HEK293 (cell line): ENCODE results near the gene MDN1.

Experiments
- HOXA7 ChIP-seq: sonication (generic); formaldehyde crosslinking; IDR thresholded peaks from 2 replicates; pipeline ENCODE4 v1.8.1; 2022; ENCODE audit warnings: missing genetic modification reagents, borderline replicate concordance
- MZF1 ChIP-seq: fragments of 450-650 bp; formaldehyde crosslinking; IDR thresholded peaks from 2 replicates; pipeline ENCODE4 v1.5.1; 2017; ENCODE audit warnings: missing biosample characterization, missing genetic modification characterization, borderline replicate concordance
- SP3 ChIP-seq: fragments of 450-650 bp; formaldehyde crosslinking; IDR thresholded peaks from 2 replicates; pipeline ENCODE4 v1.5.1; 2016; ENCODE audit warnings: missing biosample characterization, missing genetic modification characterization
- ZFP37 ChIP-seq: fragments of 450-650 bp; formaldehyde crosslinking; IDR thresholded peaks from 2 replicates; pipeline ENCODE4 v1.5.1; 2016; ENCODE audit warnings: missing biosample characterization, missing genetic modification characterization
- ZNF175 ChIP-seq: fragments of 450-650 bp; formaldehyde crosslinking; IDR thresholded peaks from 2 replicates; pipeline ENCODE4 v1.5.1; 2016; ENCODE audit warnings: missing biosample characterization, missing genetic modification characterization
- ZNF26 ChIP-seq: fragments of 450-650 bp; formaldehyde crosslinking; IDR thresholded peaks from 2 replicates; pipeline ENCODE4 v1.5.1; 2016; ENCODE audit warnings: missing biosample characterization, missing genetic modification characterization
- ZNF548 ChIP-seq: fragments of 450-650 bp; formaldehyde crosslinking; IDR thresholded peaks from 2 replicates; pipeline ENCODE4 v1.5.1; 2016; ENCODE audit warnings: missing biosample characterization, missing genetic modification characterization
- ZSCAN16 ChIP-seq: fragments of 450-650 bp; formaldehyde crosslinking; IDR thresholded peaks from 2 replicates; pipeline ENCODE4 v1.5.1; 2016; ENCODE audit warnings: missing biosample characterization, missing genetic modification characterization
- TF ChIP-seq, protein P1 (sequence below): fragments of 450-650 bp; formaldehyde crosslinking; IDR thresholded peaks from 2 replicates; pipeline ENCODE4 v1.5.1; 2016; ENCODE audit warnings: missing biosample characterization, missing genetic modification characterization, low read depth
- TF ChIP-seq, protein P2 (sequence below): fragments of 450-650 bp; formaldehyde crosslinking; IDR thresholded peaks from 2 replicates; pipeline ENCODE4 v1.5.1; 2016; ENCODE audit warnings: missing biosample characterization, missing genetic modification characterization
- TF ChIP-seq, protein P3 (sequence below): fragments of 450-650 bp; formaldehyde crosslinking; IDR thresholded peaks from 2 replicates; pipeline ENCODE4 v1.5.1; 2016; ENCODE audit warnings: missing biosample characterization, missing genetic modification characterization

- no peak for TF ChIP-seq ZNF26 (tag by site-specific recombination)
- TF ChIP-seq ZFP37: no peak
- TF ChIP-seq, protein P1, sequence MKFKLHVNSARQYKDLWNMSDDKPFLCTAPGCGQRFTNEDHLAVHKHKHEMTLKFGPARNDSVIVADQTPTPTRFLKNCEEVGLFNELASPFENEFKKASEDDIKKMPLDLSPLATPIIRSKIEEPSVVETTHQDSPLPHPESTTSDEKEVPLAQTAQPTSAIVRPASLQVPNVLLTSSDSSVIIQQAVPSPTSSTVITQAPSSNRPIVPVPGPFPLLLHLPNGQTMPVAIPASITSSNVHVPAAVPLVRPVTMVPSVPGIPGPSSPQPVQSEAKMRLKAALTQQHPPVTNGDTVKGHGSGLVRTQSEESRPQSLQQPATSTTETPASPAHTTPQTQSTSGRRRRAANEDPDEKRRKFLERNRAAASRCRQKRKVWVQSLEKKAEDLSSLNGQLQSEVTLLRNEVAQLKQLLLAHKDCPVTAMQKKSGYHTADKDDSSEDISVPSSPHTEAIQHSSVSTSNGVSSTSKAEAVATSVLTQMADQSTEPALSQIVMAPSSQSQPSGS (tag by site-specific recombination): no peak
- no peak for TF ChIP-seq ZNF548 (tag by site-specific recombination)
- TF ChIP-seq, protein P2, sequence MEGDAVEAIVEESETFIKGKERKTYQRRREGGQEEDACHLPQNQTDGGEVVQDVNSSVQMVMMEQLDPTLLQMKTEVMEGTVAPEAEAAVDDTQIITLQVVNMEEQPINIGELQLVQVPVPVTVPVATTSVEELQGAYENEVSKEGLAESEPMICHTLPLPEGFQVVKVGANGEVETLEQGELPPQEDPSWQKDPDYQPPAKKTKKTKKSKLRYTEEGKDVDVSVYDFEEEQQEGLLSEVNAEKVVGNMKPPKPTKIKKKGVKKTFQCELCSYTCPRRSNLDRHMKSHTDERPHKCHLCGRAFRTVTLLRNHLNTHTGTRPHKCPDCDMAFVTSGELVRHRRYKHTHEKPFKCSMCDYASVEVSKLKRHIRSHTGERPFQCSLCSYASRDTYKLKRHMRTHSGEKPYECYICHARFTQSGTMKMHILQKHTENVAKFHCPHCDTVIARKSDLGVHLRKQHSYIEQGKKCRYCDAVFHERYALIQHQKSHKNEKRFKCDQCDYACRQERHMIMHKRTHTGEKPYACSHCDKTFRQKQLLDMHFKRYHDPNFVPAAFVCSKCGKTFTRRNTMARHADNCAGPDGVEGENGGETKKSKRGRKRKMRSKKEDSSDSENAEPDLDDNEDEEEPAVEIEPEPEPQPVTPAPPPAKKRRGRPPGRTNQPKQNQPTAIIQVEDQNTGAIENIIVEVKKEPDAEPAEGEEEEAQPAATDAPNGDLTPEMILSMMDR (tag by site-specific recombination): no peak
- no peak for TF ChIP-seq MZF1 (tag by site-specific recombination)
- no peak for TF ChIP-seq ZNF175 (tag by site-specific recombination)
- no peak for TF ChIP-seq ZSCAN16 (tag by site-specific recombination)
- no peak for TF ChIP-seq SP3 (tag by site-specific recombination)
- TF ChIP-seq, protein P3, sequence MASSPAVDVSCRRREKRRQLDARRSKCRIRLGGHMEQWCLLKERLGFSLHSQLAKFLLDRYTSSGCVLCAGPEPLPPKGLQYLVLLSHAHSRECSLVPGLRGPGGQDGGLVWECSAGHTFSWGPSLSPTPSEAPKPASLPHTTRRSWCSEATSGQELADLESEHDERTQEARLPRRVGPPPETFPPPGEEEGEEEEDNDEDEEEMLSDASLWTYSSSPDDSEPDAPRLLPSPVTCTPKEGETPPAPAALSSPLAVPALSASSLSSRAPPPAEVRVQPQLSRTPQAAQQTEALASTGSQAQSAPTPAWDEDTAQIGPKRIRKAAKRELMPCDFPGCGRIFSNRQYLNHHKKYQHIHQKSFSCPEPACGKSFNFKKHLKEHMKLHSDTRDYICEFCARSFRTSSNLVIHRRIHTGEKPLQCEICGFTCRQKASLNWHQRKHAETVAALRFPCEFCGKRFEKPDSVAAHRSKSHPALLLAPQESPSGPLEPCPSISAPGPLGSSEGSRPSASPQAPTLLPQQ (tag by site-specific recombination): no peak
- TF ChIP-seq HOXA7 (CRISPR knock-in tag): no peak
Observed at GRCh38 chr6:89681983-89682564, 137.5 kb downstream of the MDN1 start.
